ENCODE measurements around the gene NHSL2.

The NHSL2 gene

GRCh38 chrX:71993371-71993770 lies 82.7 kb downstream of the NHSL2 start:
- DNase-seq: no peak

DNA sequence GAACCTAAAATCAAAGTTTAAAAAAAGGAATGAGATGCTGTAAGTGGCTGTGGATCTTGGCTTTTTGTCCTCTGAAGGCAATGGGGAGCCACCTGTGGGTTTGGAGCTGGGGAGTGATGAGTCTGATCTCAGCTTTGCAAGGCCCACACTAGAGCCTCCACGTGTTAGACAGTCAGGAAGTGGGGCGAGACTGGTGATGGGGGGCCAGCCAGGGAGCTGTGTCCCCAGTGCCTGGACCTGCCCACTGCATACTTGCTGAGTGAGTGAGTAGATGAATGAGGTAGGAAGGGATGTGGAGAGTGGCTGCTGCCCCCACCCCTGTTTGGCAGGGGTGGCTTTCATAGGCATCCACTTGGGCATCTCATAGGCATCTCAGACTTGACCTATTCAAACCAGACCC lies 84.0 kb downstream of the NHSL2 start:
- DNase-seq: peak; percentile 3

GRCh38 chrX:71995122-71995521 lies 84.5 kb downstream of the NHSL2 start:
- DNase-seq: no peak

DNA sequence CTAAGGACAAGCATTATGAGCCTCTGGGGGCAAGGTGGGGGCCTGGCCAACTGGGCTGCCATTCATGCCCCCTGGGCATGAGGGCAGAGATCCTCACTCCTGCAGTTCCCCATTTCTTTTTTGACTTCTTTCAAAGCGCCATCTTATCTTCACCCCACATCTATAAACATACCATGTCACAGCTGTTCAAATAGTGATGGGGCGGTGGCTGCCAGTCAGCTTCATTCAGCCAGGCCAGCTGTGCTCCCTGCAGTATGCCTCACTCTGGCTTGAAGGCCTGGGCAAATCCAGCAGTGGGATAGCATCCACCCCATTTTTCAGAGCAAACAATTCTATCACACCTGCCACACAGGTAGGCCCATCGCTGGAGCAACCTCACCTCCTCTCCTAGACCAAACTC lies 85.5 kb downstream of the NHSL2 start:
- no peak for DNase-seq

DNA sequence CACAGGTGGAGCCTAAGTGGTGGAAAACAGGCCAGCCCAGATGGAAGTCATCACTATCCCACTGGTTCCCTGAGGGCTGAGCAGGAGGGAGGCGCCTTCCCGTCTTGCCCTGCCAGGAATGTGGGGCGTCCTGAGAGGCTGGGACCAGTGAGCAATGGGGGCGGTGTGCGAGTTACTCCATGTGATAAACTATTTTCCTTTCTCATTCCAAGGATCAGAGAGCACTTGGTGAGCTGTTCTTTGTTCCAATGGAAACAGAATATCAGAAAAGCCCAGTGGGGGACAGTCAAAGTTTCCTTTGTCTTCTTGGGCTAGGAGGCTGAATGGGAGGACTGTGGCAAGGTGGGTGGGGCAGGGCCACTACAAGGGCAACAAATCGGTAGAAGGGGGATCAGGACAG lies 86.2 kb downstream of the NHSL2 start:
- no peak for DNase-seq

DNA sequence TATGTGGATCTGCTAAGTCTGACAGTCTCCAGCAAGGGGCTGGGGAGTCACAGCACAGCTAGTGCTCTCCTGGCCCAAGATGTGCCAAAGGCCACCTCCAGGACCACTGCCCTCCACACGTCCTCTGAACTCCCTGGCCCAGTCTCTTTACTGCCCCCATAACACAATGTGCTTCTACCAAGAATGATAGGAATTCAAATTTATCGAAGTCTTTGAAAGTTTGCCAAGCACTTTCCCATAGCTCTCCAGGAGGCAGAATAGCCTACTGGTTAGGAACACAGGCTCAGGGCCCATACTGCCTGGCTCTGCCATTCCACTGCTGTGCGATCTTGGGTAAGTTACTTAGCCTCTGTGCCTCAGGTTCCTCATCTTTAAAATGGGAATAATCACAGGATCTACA lies 86.7 kb downstream of the NHSL2 start:
- DNase-seq: no peak

GRCh38 chrX:71998836-71999509 lies 88.3 kb downstream of the NHSL2 start:
- no peak for DNase-seq

- DNase-seq: no peak
Observed at GRCh38 chrX:71999535-71999934, 88.9 kb downstream of the NHSL2 start.

DNA sequence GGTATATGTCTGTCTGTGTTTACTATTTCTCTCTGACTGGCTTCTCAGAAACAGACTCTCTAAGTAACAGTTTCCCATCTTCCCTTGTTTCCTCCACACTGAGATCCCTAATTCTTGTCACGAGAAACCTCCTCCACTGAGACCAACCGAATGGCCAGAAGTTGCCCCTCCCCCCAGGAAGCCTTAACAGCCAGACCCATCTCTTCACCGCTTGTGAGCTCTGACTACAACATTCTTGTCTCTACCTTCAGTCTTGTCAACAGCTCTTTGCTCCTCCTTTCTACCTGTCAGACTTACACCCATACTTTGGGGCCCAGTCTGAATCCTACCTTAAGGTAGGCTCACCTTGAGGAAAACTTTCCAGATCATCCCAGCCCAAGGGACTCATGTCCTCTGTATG lies 90.8 kb downstream of the NHSL2 start:
- DNase-seq: no peak

- DNase-seq: no peak
Observed at GRCh38 chrX:72001906-72002305, 91.3 kb downstream of the NHSL2 start.

GRCh38 chrX:72002875-72003274 lies 92.2 kb downstream of the NHSL2 start:
- no peak for DNase-seq

DNA sequence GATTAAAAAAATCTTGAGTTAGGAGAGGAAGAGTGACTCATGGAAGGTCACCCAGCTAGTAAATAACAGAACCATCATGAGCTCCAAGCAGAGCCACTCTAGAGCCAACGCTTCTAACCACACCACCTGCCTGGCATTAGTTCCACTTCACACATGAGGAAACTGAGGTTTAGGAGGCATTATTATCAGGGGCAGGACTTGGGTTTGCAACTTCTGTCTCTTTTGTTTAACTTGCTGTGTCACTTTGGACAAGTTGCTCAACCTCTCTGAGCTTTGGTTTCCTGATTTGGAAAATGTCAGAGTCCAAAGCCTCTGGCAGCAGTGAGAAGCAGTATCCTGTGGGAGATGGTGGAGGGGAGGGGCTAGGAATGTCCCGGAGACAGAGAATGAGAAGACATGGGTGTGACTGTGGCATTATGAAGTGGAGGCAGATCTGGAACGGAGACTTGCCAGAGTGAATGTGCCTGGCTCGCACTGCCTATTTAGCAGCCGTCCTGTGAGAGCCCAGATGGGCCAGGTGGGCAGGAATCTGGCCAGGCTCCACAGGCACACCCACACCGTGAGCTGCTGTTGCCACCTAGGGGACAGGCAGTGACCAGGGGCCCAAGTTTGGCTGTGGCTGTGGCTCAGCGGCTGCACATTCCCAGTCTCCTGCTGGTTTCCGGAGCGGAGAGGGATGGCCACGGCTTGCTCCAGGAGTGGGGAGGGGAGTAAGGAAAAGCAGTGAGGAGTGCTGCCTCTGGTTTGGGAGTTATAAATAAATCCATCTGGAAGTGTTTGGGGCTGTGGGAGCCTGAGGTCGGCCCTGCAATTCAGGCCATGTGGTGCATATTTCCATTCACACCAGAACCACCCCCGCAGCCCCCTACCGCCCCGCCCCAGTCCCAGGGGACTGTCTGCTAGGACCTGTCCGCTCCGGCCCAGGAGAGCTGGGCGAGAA lies 93.4 kb downstream of the NHSL2 start:
- no peak for DNase-seq

- DNase-seq: no peak
Observed at GRCh38 chrX:72005046-72005445, 94.4 kb downstream of the NHSL2 start.

DNA sequence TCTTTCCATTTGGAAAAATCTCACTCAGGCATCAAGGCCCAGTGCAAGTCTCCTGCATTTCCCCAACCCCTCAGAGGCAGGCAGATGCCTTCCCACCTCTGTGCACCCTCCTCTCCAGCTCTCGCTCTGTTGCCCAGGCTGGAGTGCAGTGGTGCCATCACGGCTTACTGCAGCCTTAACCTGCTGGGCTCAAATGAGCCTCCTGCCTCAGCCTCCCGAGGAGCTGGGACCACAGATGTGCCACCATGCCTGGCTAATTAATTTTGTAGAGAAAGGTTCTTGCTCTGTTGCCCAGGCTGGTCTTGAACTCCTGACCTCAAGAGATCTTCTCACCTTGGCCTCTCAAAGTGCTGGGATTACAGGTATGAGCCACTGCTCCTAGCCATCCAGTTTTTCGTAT lies 95.8 kb downstream of the NHSL2 start:
- no peak for DNase-seq

DNA sequence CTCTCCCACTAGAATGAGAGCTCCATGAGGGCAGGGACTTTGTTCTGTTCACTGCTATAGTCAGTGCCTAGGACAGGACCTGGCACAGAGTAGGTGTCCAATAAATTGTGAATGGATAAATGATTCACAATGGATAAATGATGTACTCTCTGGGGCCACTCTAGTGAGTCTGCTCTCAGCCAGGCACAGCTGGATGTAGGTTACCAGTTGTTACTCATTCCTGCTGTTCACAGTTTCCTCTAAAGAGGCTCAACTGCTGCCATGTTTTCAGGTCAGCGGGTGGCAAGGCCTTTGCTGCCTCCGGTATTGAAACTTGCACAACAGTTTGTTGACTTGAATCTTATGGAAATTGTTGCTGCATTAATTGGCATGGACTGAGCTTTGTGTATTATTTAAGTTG lies 99.1 kb downstream of the NHSL2 start:
- DNase-seq: no peak

GRCh38 chrX:72011734-72012133 lies 101.1 kb downstream of the NHSL2 start:
- no peak for DNase-seq

GRCh38 chrX:72015383-72015782 lies 104.7 kb downstream of the NHSL2 start:
- no peak for DNase-seq

- no peak for DNase-seq
Observed at GRCh38 chrX:72016881-72017783, 106.5 kb downstream of the NHSL2 start.

GRCh38 chrX:72018277-72019112 lies 107.8 kb downstream of the NHSL2 start:
- no peak for DNase-seq

- no peak for DNase-seq
Observed at GRCh38 chrX:72019487-72019886, 108.8 kb downstream of the NHSL2 start.

- DNase-seq: no peak
Observed at GRCh38 chrX:72020204-72020603, 109.6 kb downstream of the NHSL2 start.

GRCh38 chrX:72020788-72021187 lies 110.1 kb downstream of the NHSL2 start:
- no peak for DNase-seq

All from NK-92 treated with Interleukin-12 subunit alpha and Interleukin-12 subunit beta, amount 100 ng/mL, for 24 hours (cell line).